Panc1 (cell line): Measurements from ENCODE around the gene FBLN2. TPM values are rescaled to one million over a fixed set of nuclear protein-coding genes. Genes with fewer than 3 reads are reported as not detected.

Experiments used
- ATAC-seq: fragments of 200-7000 bp; cut with Tn5 transposase; 2 replicates; pipeline ENCODE4 v1.9.1; 2020; ENCODE audit warnings: mild to moderate bottlenecking, moderate library complexity
- BruUV-seq: library from RNA; stranded (reverse); fragments of 400-500 nt; replicated peaks from 2 replicates; lab custom pipeline; 2021; lab: Mats Ljungman, UMichigan
- CTCF ChIA-PET: fragments of 300-600 bp; sonication (Branson Sonifier 250); formaldehyde crosslinking; loops from one replicate; lab custom pipeline; 2022; ENCODE audit warnings: antibody characterized with exemption; lab: Charles Lee
- POLR2A ChIA-PET: fragments of 300-600 bp; sonication (Branson Sonifier 250); formaldehyde crosslinking; loops from one replicate; lab custom pipeline; 2022; ENCODE audit warnings: antibody characterized with exemption; lab: Charles Lee
- DNase-seq: peaks from one replicate; pipeline ENCODE4 v3.0.0-alpha.2; 2010; ENCODE audit warnings: low read depth, low spot score
- H3K27ac ChIP-seq: 2 replicates; pipeline ENCODE4 v1.5.1; 2011; ENCODE audit warnings: mild to moderate bottlenecking, low read length, inconsistent platforms
- H3K27me3 ChIP-seq: fragments of 200-500 bp; sonication (Bioruptor generic); 2 replicates; pipeline ENCODE4 v1.6.0; 2014; ENCODE audit warnings: low read length, inconsistent platforms; ENCODE audit not compliant: control insufficient read depth, insufficient read depth
- H3K36me3 ChIP-seq: fragments of 200-500 bp; sonication (Bioruptor generic); 2 replicates; pipeline ENCODE4 v1.5.1; 2014; ENCODE audit warnings: inconsistent platforms, mild to moderate bottlenecking, low read length, moderate library complexity; ENCODE audit not compliant: control insufficient read depth, insufficient read depth
- H3K4me1 ChIP-seq: 2 replicates; pipeline ENCODE4 v1.5.1; 2011; ENCODE audit warnings: inconsistent platforms, mild to moderate bottlenecking, low read length, moderate library complexity; ENCODE audit not compliant: control insufficient read depth, insufficient read depth
- H3K4me3 ChIP-seq, 2 experiments: 2 replicates each; pipeline ENCODE4 v1.5.1; 2011 to 2012; ENCODE audit warnings: low read depth in 2 of 2, low read length in 2 of 2, mild to moderate bottlenecking in 2 of 2, inconsistent platforms in 1 of 2, moderate library complexity in 1 of 2
- H3K9me3 ChIP-seq: fragments of 200-500 bp; sonication (Bioruptor generic); 2 replicates; pipeline ENCODE4 v1.5.1; 2014; ENCODE audit warnings: low read depth, mild to moderate bottlenecking, inconsistent platforms, low read length, moderate library complexity; ENCODE audit not compliant: control insufficient read depth, insufficient read depth
- CTCF ChIP-seq: fragments of 450-650 bp; IDR thresholded peaks from 2 replicates; pipeline ENCODE4 v1.5.1; 2017; ENCODE audit warnings: mild to moderate bottlenecking
- POLR2AphosphoS5 ChIP-seq: IDR thresholded peaks from 2 replicates; pipeline ENCODE4 v1.6.1; 2012; ENCODE audit warnings: mild to moderate bottlenecking, low read depth, low read length, moderate library complexity
- REST ChIP-seq, 2 experiments: IDR thresholded peaks; 2 replicates each; pipeline ENCODE4 v1.6.1; 2011 to 2012; ENCODE audit warnings: low read depth in 2 of 2, control low read depth in 1 of 2, low read length in 1 of 2, mild to moderate bottlenecking in 1 of 2, moderate library complexity in 1 of 2; ENCODE audit not compliant: insufficient read depth in 1 of 2
- SIN3A ChIP-seq: IDR thresholded peaks from 2 replicates; pipeline ENCODE4 v1.6.1; 2012; ENCODE audit warnings: low read depth, mild to moderate bottlenecking, low read length, moderate library complexity, borderline replicate concordance; ENCODE audit not compliant: insufficient read depth
- TCF7L2 ChIP-seq: IDR thresholded peaks from 2 replicates; pipeline ENCODE4 v1.6.1; 2011; ENCODE audit warnings: mild to moderate bottlenecking, low read depth, low read length, inconsistent platforms
- in situ Hi-C: cut with HindIII; loops from 2 replicates; pipeline ENCODE4 v1.10.0; 2016; ENCODE audit warnings: low sequenced_read_pairs, low pct_unique_long_range_greater_than_20kb
- intact Hi-C: fragments of 100-400 bp; cut with micrococcal nuclease; formaldehyde crosslinking; loops from one replicate; pipeline ENCODE4 v1.10.0; 2022; ENCODE audit not compliant: unreplicated experiment
- total RNA-seq: library from RNA; stranded (reverse); gene quantifications from one replicate; pipeline ENCODE4 v1.2.1, GENCODE V29; 2021; ENCODE audit not compliant: unreplicated experiment

The FBLN2 gene
- total RNA-seq, 1 experiment from 2014 or later = 0.44 TPM

GRCh38 chr3:13677272-13677671, 128.3 kb downstream of the FBLN2 start:
- POLR2A ChIA-PET = no interaction called here
- Histone ChIP-seq H3K27me3 (no peaks in the 10 kb centered on the region; the same call in 1 of the 2 replicates), H3K36me3 (no peaks in the 10 kb centered on the region), H3K27ac (no peak overlapping the region), H3K4me1 (no peaks in the 10 kb centered on the region), H3K4me3 (no peak overlapping the region), H3K9me3 (no peaks in the 10 kb centered on the region)
- no TSS peak for BruUV-seq
- no peak for ATAC-seq
- TF ChIP-seq CTCF = no peak
- no peak for TF ChIP-seq POLR2AphosphoS5
- no peak for TF ChIP-seq REST (IDR thresholded peaks at IDR 0.05; ENCODE audit: insufficient read depth in 1 of 2, low read depth in 2 of 2, low read length in 1 of 2)
- no peak for TF ChIP-seq TCF7L2
- no peak for DNase-seq
- CTCF ChIA-PET = no interaction called here
- in situ Hi-C loops (no loop called here), intact Hi-C loops (no loop called here)

- in situ Hi-C loops = no loop called here
- BruUV-seq = no TSS peak
- DNase-seq (no peak), ATAC-seq (no peak)
- CTCF ChIA-PET = no interaction called here
- H3K36me3 ChIP-seq = no peaks in the 10 kb centered on the region
- no peak overlapping the region for H3K27ac ChIP-seq
- H3K4me1 ChIP-seq = no peaks in the 10 kb centered on the region
- no peak for TF ChIP-seq TCF7L2
- TF ChIP-seq POLR2AphosphoS5 = no peak
- no peak for TF ChIP-seq CTCF
- no peak for TF ChIP-seq REST (IDR thresholded peaks at IDR 0.05; ENCODE audit: insufficient read depth in 1 of 2, low read depth in 2 of 2, low read length in 1 of 2)
- no peak for TF ChIP-seq SIN3A
- H3K4me3 ChIP-seq = no peak overlapping the region
- H3K27me3 ChIP-seq = no peaks in the 10 kb centered on the region
- H3K9me3 ChIP-seq = no peaks in the 10 kb centered on the region
- POLR2A ChIA-PET = no interaction called here
- intact Hi-C loops = no loop called here
Measured at GRCh38 chr3:13681931-13682330, 133.0 kb downstream of the FBLN2 start.
